HepG2 (cell line): ENCODE results near the gene TAOK3. TPM values are rescaled to one million over a fixed set of nuclear protein-coding genes. Genes with fewer than 3 reads are reported as not detected.

Experiments used
- HNRNPLL ChIP-seq: fragments of 200-400 bp; formaldehyde crosslinking; IDR thresholded peaks from 2 replicates; pipeline ENCODE4 v1.6.1; 2017; ENCODE audit warnings: mild to moderate bottlenecking, low read depth, low read length; ENCODE audit not compliant: poor library complexity, severe bottlenecking
- MLLT10 ChIP-seq: sonication (generic); formaldehyde crosslinking; IDR thresholded peaks from 2 replicates; pipeline ENCODE4 v1.4.0; 2020; ENCODE audit warnings: missing genetic modification reagents
- NFKBIZ ChIP-seq: IDR thresholded peaks from 2 replicates; pipeline ENCODE4 v1.6.1; 2018; ENCODE audit warnings: missing genetic modification reagents, missing compliant biosample characterization
- NR2F6 ChIP-seq, 2 experiments: IDR thresholded peaks; 2 replicates each; pipeline ENCODE4 v1.6.1; 2016; ENCODE audit warnings: antibody characterized with exemption in 1 of 2, mild to moderate bottlenecking in 1 of 2
- PHF21A ChIP-seq: sonication (generic); formaldehyde crosslinking; IDR thresholded peaks from 2 replicates; pipeline ENCODE4 v1.5.0; 2020; ENCODE audit warnings: mild to moderate bottlenecking, missing genetic modification reagents
- POLR2A ChIP-seq, 2 experiments: IDR thresholded peaks; 2 replicates each; pipeline ENCODE4 v1.6.1; 2011; ENCODE audit warnings: low read depth in 2 of 2, low read length in 2 of 2, mild to moderate bottlenecking in 1 of 2, moderate library complexity in 1 of 2; ENCODE audit not compliant: insufficient read depth in 1 of 2
- RAD21 ChIP-seq: fragments of 450-650 bp; formaldehyde crosslinking; IDR thresholded peaks from 2 replicates; pipeline ENCODE4 v1.5.0; 2020; ENCODE audit warnings: mild to moderate bottlenecking
- RAD51 ChIP-seq: fragments of 450-650 bp; IDR thresholded peaks from 2 replicates; pipeline ENCODE4 v1.6.1; 2016; ENCODE audit warnings: borderline replicate concordance
- REXO4 ChIP-seq: sonication (generic); formaldehyde crosslinking; IDR thresholded peaks from 2 replicates; pipeline ENCODE4 v1.8.0; 2022; ENCODE audit warnings: missing genetic modification reagents, mild to moderate bottlenecking, borderline replicate concordance
- RXRB ChIP-seq: IDR thresholded peaks from 2 replicates; pipeline ENCODE4 v1.6.1; 2016; ENCODE audit warnings: borderline replicate concordance, missing genetic modification reagents, missing compliant biosample characterization
- SOX13 ChIP-seq, 3 experiments: fragments of 450-650 bp in 1 of 3; sonication (generic) in 1 of 3; formaldehyde crosslinking in 1 of 3; IDR thresholded peaks in 2 of 3; conservative IDR thresholded peaks in 1 of 3; 2 replicates each; pipeline versions ENCODE4 v1.5.0 to v1.6.1; 2016 to 2020; ENCODE audit warnings: antibody characterized with exemption in 1 of 3, mild to moderate bottlenecking in 1 of 3, missing compliant biosample characterization in 1 of 3, missing genetic modification reagents in 1 of 3, moderate library complexity in 1 of 3
- STAG1 ChIP-seq: sonication (generic); formaldehyde crosslinking; IDR thresholded peaks from 2 replicates; pipeline ENCODE4 v1.4.0; 2020; ENCODE audit warnings: missing genetic modification reagents
- ZKSCAN8 ChIP-seq: IDR thresholded peaks from 2 replicates; pipeline ENCODE4 v1.6.1; 2016; ENCODE audit warnings: borderline replicate concordance, missing genetic modification reagents, missing compliant biosample characterization
- ZNF160 ChIP-seq: sonication (generic); formaldehyde crosslinking; IDR thresholded peaks from 2 replicates; pipeline ENCODE4 v1.8.0; 2022; ENCODE audit warnings: mild to moderate bottlenecking, inconsistent platforms, missing genetic modification reagents
- ZNF484 ChIP-seq: sonication (generic); formaldehyde crosslinking; IDR thresholded peaks from 2 replicates; pipeline ENCODE4 v1.5.1; 2020; ENCODE audit warnings: mild to moderate bottlenecking, low read depth, missing genetic modification reagents, borderline replicate concordance
- ZNF607 ChIP-seq: sonication (generic); formaldehyde crosslinking; IDR thresholded peaks from 2 replicates; pipeline ENCODE4 v1.5.1; 2020; ENCODE audit warnings: missing genetic modification reagents, mild to moderate bottlenecking, borderline replicate concordance
- ZNF713 ChIP-seq: sonication (generic); formaldehyde crosslinking; IDR thresholded peaks from 2 replicates; pipeline ENCODE4 v1.4.0; 2020; ENCODE audit warnings: mild to moderate bottlenecking, missing genetic modification reagents
- polyA plus RNA-seq, 8 experiments: library from polyadenylated mRNA; depleted of rRNA in 3 of 8; stranded (reverse) in 7 of 8; unstranded in 1 of 8; fragments of >200 nt; fragmentation: Illumina TruSeq in 4 of 8; extraction: Trizol in 4 of 8; gene quantifications; 2 replicates each; pipeline versions ENCODE4 v1.2.1 to v1.2.3, GENCODE V29; 2011 to 2016; ENCODE audit warnings: low read depth in 4 of 8, missing spikeins in 1 of 8, mixed read lengths in 1 of 8; ENCODE audit not compliant: insufficient read depth in 1 of 8
- total RNA-seq, 5 experiments: library from RNA; depleted of rRNA; stranded (reverse); fragments of >200 nt; fragmentation: Illumina TruSeq; extraction: Trizol; gene quantifications; 2 replicates each; pipeline ENCODE4 v1.2.3, GENCODE V29; 2016; ENCODE audit warnings: low read depth in 1 of 5
- TF ChIP-seq, protein P1 (sequence below): sonication (generic); formaldehyde crosslinking; IDR thresholded peaks from one replicate; pipeline ENCODE4 v1.5.1; 2020; ENCODE audit warnings: mild to moderate bottlenecking, missing genetic modification reagents; ENCODE audit errors: not compliant biosample characterization
- TF ChIP-seq, protein P2 (sequence below): sonication (generic); formaldehyde crosslinking; IDR thresholded peaks from 2 replicates; pipeline ENCODE4 v1.8.0; 2022; ENCODE audit warnings: low read depth, missing genetic modification reagents

TAOK3 gene
- total and polyA plus RNA-seq, 2 of the 13 experiments (the other 11 are each of a cell fraction or from before 2014, with no cell fraction given), result 10.4 to 12.3 TPM

DNA sequence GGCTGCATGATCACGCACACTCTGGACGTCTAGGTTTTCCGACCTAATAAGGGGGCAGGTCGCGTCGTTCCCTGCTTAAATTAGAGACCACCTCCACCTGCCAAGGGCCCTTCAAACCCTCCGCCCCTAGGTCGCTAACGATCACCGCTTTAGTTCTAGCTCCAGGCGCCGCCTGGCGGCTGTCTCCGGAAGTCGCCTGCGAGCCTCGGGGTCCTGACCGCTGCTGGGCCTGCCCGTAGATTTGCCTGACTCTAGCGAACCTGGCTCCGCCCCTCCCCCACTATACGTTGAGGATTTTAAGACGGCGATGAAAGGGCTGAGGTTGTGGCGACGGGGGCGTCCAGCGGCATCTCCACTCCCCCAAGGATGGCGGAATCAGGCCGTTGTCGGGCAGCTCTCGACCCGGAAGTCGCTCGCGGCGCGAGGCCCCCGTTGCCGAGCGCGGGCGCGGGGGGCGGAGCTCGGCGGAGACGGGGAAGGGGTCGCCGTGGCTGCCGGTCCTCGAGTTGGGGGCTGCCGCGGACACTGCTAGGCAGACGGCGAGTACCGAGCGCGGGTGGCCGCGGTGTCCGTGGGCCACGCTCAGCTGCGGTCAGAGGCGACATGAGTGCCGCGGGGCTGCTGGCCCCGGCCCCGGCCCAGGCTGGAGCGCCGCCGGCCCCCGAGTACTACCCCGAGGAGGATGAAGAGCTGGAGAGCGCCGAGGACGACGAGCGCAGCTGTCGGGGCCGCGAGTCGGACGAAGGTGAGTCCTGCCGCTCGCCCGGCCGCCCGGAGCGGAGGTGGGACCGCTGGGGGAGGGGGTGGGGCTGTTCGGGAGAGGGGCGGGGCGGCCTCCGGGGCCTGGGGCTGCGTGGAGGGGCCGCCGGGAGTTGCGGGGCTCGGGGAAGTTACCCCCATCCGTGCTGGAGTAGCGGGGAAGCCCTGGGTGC lies 3.6 kb upstream of the TAOK3 start, which contains the start of gene SUDS3 (continued):
- TF ChIP-seq REXO4 (CRISPR knock-in tag) (no peak), ZNF607 (CRISPR knock-in tag) (peak; percentile 69; the same call in 1 of the 2 replicates), PHF21A (peak; percentile 41; the same call in 1 of the 2 replicates), RAD51 (no peak), RAD21 (peak; percentile 89), NR2F6 (IDR thresholded peaks at IDR 0.05) (no peak), NR2F6 (CRISPR knock-in tag; IDR thresholded peaks at IDR 0.05) (peak; percentile 53; the same call in 1 of the 2 replicates), SOX13 (IDR thresholded peaks at IDR 0.05) (no peak), SOX13 (CRISPR knock-in tag; conservative IDR thresholded peaks at IDR 0.05 in 1 of 2, IDR thresholded peaks at IDR 0.05 in 1 of 2) (0 out of 4 replicates have a peak, but pooled peaks of 1 of the 2 experiments have one; percentile 28), STAG1 (CRISPR knock-in tag) (peak; percentile 86), ZNF713 (CRISPR knock-in tag) (no peak), NFKBIZ (0 out of 2 replicates have a peak, but pooled peaks have one; percentile 37), MLLT10 (no peak), POLR2A (IDR thresholded peaks at IDR 0.05; ENCODE audit: insufficient read depth in 1 of 2, low read depth in 2 of 2, low read length in 2 of 2) (peak in 1 of 2 experiments; percentile 64; a peak in 2 of 4 replicates), ZKSCAN8 (peak; percentile 66; the same call in 1 of the 2 replicates), ZNF160 (CRISPR knock-in tag) (0 out of 2 replicates have a peak, but pooled peaks have one; percentile 33), ZNF484 (CRISPR knock-in tag) (no peak), HNRNPLL (peak; percentile 57), RXRB (peak; percentile 29; the same call in 1 of the 2 replicates)
- TF ChIP-seq, protein P1, sequence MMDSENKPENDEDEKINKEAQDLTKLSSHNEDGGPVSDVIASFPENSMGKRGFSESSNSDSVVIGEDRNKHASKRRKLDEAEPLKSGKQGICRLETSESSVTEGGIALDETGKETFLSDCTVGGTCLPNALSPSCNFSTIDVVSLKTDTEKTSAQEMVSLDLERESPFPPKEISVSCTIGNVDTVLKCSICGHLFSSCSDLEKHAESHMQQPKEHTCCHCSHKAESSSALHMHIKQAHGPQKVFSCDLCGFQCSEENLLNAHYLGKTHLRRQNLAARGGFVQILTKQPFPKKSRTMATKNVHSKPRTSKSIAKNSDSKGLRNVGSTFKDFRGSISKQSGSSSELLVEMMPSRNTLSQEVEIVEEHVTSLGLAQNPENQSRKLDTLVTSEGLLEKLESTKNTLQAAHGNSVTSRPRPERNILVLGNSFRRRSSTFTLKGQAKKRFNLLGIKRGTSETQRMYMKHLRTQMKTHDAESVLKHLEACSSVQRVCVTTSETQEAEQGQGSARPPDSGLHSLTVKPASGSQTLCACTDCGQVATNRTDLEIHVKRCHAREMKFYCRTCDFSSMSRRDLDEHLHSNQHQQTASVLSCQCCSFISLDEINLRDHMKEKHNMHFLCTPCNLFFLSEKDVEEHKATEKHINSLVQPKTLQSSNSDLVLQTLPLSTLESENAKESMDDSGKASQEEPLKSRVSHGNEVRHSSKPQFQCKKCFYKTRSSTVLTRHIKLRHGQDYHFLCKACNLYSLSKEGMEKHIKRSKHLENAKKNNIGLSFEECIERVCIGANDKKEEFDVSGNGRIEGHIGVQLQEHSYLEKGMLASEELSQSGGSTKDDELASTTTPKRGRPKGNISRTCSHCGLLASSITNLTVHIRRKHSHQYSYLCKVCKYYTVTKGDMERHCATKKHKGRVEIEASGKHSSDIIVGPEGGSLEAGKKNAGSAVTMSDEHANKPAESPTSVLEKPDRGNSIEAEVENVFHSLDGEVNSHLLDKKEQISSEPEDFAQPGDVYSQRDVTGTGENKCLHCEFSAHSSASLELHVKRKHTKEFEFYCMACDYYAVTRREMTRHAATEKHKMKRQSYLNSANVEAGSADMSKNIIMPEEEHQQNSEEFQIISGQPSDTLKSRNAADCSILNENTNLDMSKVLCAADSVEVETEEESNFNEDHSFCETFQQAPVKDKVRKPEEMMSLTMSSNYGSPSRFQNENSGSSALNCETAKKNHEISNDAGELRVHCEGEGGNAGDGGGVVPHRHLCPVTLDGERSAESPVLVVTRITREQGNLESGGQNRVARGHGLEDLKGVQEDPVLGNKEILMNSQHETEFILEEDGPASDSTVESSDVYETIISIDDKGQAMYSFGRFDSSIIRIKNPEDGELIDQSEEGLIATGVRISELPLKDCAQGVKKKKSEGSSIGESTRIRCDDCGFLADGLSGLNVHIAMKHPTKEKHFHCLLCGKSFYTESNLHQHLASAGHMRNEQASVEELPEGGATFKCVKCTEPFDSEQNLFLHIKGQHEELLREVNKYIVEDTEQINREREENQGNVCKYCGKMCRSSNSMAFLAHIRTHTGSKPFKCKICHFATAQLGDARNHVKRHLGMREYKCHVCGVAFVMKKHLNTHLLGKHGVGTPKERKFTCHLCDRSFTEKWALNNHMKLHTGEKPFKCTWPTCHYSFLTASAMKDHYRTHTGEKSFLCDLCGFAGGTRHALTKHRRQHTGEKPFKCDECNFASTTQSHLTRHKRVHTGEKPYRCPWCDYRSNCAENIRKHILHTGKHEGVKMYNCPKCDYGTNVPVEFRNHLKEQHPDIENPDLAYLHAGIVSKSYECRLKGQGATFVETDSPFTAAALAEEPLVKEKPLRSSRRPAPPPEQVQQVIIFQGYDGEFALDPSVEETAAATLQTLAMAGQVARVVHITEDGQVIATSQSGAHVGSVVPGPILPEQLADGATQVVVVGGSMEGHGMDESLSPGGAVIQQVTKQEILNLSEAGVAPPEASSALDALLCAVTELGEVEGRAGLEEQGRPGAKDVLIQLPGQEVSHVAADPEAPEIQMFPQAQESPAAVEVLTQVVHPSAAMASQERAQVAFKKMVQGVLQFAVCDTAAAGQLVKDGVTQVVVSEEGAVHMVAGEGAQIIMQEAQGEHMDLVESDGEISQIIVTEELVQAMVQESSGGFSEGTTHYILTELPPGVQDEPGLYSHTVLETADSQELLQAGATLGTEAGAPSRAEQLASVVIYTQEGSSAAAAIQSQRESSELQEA (CRISPR knock-in tag), result no peak
- TF ChIP-seq, protein P2, sequence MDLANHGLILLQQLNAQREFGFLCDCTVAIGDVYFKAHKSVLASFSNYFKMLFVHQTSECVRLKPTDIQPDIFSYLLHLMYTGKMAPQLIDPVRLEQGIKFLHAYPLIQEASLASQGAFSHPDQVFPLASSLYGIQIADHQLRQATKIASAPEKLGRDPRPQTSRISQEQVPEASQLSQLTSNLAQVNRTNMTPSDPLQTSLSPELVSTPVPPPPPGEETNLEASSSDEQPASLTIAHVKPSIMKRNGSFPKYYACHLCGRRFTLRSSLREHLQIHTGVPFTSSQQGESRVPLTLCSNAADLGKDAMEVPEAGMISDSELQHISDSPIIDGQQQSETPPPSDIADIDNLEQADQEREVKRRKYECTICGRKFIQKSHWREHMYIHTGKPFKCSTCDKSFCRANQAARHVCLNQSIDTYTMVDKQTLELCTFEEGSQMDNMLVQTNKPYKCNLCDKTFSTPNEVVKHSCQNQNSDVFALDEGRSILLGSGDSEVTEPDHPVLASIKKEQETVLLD, result no peak; the same call in 1 of the 2 replicates
